Upper lobe of left lung (tissue), 4 donors: Measurements from ENCODE around the gene ACER1.

Source experiments
- EP300 ChIP-seq, 4 donors: sonication (generic); formaldehyde crosslinking; IDR thresholded peaks; one replicate each; pipeline ENCODE4 v1.5.1; 2017; ENCODE audit warnings: antibody characterized with exemption in 4 of 4, control low read depth in 2 of 4
- POLR2AphosphoS5 ChIP-seq, 2 donors: sonication (generic); formaldehyde crosslinking; IDR thresholded peaks; one replicate each; pipeline ENCODE4 v1.5.1; 2017; ENCODE audit warnings: antibody characterized with exemption in 2 of 2
- TF ChIP-seq, protein P1 (sequence below), 6 experiments: fragments of 450-650 bp in 4 of 6; fragments of 200-600 bp in 2 of 6; sonication (generic) in 2 of 6; IDR thresholded peaks; one replicate each; pipeline ENCODE4 v1.5.1; 2016 to 2019; ENCODE audit warnings: antibody characterized with exemption in 6 of 6

DNA sequence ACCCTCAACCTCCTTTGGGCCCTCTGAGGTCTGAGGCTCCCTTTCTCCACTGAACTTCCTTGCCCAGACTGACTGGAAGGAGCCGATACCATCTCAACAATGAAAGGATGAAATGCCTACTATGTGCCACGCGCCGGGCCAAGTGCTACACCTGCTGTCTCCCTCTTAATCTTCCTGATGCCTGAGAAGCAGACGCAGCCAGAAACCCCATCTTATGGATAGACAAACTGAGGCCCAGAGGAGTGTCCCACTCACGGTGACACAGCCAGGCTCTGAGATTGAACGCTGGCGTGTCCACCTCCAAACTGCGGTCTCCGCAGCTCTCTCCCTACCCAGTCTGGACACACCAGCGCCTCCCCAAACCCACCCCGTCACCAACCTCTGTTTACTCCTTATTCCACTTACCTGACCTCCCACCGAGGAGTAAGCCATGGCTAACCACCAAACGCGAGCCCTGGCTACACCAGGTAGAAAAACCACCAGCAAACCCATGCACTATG, 74.5 kb downstream of the ACER1 start:
- TF ChIP-seq, protein P1, sequence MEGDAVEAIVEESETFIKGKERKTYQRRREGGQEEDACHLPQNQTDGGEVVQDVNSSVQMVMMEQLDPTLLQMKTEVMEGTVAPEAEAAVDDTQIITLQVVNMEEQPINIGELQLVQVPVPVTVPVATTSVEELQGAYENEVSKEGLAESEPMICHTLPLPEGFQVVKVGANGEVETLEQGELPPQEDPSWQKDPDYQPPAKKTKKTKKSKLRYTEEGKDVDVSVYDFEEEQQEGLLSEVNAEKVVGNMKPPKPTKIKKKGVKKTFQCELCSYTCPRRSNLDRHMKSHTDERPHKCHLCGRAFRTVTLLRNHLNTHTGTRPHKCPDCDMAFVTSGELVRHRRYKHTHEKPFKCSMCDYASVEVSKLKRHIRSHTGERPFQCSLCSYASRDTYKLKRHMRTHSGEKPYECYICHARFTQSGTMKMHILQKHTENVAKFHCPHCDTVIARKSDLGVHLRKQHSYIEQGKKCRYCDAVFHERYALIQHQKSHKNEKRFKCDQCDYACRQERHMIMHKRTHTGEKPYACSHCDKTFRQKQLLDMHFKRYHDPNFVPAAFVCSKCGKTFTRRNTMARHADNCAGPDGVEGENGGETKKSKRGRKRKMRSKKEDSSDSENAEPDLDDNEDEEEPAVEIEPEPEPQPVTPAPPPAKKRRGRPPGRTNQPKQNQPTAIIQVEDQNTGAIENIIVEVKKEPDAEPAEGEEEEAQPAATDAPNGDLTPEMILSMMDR (IDR thresholded peaks at IDR 0.05): no peak
- no peak for TF ChIP-seq EP300 (IDR thresholded peaks at IDR 0.05)
- TF ChIP-seq POLR2AphosphoS5 (IDR thresholded peaks at IDR 0.05): no peak
